ENCODE data around the gene CFAP46.

Gene CFAP46

DNA sequence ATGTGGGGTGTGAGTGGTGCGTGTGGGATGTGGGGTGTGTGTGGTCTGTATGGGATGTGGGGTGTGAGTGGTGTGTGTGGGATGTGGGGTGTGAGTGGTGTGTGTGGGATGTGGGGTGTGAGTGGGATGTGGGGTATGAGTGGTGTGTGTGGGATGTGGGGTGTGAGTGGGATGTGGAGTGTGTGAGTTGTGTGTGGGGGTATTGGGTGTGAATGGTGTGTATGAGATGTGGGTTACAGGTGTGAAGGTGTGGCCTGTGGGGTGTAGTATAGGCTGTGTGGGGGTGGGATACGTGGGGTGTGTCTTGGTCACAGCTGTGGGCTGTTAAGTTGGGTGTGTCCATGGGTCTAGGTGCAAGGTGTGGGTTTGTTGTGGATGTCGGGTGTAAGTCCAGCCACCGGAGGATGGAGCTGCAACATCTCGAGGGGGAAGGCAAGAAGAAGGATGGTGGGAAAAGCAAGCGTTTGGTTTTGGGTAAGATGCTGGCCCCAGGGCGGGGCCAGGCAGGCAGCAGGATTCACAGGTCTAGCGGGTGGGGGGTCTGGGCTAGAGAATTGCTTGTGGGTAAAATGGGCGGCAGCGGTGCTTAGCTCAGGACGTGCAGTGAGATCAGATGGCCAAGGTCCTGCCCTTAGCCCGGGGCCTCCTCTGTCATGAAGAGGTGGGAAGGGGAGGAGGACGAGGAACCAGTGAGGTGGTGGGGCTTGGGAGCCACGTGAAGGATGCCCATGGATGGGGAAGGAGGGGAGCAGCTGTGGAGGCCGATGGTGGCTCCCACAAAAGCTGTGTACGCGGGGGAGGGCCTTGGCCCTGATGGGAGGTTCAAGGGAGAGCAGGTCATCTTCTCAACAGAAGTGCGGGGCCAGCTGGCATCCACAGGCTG, 60.1 kb downstream of the CFAP46 start:
- no peak for DNase-seq

DNA sequence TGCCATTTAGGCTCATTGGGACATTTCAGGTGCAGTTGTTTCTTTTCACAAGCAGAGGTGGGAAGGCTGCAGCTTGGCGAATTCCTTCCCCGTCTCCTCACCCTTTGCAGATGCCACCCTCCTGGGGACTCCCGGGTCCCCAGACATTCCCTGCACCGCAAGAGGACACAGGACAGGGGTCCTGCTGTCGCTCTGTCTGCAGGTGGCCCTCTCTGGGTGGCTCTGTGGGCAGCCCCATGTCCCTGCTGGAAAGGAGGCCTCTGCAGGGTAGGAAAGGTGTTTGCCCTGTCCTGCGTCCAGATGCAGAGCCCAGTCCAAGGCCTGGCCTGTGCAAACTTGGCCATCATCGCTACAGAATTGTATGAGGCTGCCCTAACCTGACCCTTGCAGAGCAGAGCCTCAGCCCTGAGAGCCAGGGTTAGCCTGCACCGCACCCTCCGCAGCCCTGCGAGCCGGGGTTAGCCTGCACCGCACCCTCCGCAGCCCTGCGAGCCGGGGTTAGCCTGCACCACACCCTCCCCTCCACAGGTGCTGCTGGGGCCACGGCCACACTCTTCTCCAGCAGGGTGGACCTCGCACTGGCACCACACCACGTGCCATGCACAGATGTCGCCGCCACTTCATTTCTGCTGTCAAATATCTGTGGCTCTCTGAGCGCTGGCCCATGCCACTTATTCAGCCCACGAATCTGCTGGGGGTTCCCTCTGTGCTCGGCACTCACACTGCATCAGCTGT, 61.0 kb downstream of the CFAP46 start:
- DNase-seq: no peak

DNA sequence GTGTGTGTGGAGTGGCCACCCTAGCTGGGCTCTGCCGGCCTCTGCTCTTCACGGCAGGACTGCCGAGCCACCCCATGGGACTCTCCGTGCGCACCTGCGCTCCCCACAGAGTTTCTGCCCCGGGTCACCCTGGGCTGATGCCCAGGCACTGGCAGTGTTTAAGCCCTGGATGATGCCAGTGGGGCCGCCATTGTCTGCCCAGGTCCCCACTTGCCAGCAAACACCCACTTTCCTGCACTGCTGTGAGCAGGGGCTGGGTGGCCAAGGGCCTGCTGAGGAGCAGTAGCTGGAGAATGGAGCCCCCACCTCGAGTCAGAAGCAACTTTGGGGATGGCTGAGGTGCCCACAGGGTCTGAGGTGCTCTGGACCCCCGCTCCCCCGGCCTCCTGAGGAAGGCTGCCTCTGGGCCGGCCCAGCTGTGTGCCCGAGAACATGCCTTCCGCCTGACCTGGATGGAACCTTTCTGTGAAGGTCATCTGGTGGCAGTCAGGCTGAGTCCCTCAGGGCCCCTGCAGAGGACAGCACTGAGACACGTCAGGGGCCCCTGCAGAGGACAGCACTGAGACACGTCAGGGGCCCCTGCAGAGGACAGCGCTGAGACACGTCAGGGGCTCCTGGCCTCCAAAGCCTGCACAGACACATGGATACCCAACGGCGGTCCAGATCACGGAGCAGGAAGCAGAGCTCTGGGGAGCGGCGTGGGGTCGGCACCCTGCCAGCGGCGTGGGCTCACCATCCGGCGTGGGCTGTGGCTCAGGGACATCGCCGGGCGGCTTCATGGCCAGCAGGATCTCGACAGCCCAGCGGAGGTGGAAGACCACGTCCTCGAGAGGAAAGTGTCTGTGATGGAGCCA, 62.0 kb downstream of the CFAP46 start:
- no peak for DNase-seq

DNA sequence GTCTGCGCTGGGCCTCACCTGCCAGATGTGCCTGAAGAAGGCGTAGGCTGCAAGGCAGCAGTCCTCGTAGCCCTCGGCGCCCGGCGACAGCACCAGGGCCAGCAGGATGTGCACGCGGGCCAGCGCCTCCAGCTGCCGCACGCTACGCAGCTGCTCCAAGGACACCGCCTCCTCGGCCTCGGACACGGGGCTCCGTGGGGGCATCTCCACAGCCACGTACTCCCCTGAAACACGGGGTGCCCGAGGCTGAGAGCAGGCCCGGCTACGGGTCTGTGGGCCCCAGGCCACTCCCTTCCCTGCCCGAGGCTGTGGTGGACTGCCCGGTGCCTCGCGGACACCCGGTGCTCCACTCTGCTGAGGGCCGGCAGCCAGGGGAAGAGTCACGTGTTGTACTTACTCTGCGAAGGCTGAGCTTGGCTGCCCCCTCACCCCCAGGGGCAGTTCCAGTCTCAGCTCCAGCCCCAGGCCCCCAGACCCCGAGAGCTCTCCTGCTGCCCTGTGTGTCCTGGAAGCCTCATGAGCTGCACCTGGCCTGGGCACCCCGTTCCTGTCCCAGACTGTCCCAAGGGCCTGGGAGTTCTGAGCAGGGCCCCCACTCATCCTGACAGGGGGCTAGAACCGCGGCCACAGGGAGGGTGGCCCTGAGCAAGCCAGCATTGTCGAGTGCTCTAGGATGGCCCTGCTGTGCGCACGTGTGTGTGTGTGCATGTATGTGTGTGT, 62.8 kb downstream of the CFAP46 start:
- DNase-seq: peak in 2 of 51 donors; percentile 8 to 24

DNA sequence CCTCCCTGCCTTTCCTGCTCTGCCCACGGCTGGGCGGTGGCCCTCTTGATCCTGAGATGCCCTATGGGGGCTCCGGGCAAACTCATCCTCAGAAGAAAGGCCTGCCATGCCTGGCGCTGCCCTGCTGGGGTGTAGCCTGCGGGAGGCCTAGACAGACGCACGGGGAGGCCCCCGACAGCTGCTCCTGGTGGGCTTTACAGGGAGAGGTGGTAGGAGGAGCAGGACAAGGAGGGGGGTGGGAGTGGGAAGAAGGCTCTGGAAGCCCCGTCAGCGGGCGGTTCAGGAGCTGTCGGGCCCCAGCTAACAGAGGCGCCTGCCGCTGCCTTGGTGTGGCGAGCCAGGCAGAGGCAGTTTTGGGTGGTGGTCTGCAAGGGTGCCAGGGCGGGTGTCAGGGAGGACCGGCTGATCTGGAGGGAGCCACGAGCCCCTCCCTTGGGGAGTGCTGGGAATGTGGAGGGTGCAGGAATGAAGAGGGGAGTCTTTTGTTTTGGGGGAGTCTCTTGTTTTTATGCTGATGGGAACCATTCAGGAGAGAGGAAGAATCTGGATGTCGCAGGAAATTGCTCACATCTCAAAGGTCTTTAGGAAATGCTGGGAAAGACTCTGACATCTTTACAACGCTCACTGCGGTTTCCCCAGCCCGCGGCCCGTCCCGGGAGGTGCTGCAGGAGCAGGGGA, 63.5 kb downstream of the CFAP46 start:
- no peak for DNase-seq

DNA sequence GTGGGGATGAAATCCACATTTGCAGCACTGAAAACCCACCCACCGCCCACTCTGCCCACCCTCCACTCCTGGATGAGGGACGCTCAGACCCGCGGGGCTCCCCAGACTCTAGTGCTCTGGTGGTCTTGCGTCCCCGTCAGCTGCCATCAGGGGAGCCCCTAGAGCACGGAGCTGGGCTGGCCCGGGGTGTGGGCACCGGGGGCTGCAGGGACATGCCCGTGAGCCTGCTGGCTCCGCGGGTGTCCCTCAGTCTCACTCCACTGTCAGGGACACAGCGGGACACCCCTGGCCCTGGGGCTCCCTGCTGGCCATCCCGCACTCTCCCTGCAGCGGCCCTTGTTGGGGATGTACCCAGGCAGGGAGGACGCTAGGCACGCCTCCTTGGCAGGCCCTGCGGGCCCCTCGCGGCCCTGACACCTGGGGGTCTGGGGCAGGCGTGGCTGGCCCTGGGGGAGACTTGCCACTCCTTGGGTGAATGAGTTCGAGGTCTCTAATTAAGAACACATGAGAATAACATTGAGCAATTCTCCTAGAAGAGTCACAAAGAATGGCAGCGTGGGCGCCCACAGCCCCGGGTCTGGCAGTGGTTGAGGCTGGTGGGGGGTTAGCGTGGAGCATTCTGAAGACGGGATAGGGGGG, 64.2 kb downstream of the CFAP46 start:
- no peak for DNase-seq

DNA sequence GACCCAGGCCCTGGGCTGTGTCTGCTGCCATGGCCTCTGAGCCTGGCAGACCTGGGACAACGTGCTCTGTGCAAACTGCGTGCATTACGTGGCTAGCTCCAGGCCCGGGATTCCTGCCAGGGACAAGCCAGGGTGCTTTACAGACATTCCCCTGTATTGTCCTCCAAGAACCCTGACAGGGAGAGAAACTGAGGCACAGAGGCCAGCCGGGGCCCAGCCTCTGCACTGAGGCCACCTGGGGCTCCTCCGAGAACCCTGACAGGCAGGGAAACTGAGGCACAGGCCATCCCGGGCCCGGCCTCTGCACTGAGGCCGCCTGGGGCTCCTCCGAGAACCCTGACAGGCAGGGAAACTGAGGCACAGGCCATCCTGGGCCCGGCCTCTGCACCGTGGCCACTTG, 64.9 kb downstream of the CFAP46 start:
- no peak for DNase-seq

DNA sequence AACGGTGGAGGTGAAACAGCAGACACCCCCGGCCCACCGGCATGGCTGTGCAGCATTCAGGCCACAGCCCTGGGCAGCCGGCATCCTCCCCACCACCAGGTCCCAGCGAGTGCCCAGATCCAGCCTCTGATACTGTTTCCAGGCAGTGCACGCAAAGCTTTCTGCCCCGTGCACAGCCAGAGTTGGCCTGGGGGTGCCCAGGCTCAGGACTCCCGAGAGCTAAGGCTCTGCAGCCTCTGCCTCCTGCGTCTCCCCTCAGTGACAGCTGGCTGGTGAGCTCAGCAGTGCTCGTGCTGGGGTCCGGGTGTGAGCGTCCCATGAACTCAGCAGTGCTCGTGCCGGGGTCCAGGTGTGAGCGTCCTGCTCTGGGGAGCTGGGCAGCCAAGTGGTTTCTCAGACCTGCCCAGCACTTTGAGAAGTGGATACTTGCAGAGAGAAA, 65.4 kb downstream of the CFAP46 start:
- no peak for DNase-seq

DNA sequence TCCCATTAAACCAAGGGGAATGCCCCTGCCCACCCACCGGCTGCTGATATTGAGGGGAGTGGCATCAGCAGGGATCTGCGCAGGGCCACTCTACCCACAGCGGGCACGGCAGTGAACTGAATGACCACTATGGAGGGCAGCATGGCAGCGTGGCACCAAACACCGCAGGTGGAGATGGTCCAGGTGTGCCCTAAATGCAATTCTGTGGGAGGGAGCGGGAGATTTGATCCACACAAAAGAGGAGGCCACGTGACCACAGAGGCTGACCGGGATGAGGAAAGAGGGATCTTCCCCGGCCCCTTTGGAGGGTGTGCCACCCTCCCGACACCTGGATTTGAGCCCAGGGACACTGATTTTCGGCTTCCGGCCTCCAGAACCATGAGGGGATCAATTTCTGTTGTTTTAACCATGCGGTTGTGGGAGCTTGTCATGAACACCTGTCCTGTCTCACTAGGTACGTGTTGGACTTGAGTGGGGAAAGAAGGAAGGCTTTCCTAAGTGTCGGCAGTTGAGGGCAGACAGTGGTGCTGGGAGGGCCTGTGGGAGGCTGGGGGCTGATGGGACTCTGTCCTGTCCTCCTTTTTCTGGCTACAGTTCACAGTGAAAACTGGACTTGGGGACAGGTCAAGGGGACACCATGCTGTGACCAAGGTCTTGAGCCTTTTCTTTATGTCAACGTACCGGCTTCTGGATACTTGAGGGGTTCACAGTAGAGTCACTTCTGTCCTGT, 66.1 kb downstream of the CFAP46 start:
- DNase-seq: no peak

DNA sequence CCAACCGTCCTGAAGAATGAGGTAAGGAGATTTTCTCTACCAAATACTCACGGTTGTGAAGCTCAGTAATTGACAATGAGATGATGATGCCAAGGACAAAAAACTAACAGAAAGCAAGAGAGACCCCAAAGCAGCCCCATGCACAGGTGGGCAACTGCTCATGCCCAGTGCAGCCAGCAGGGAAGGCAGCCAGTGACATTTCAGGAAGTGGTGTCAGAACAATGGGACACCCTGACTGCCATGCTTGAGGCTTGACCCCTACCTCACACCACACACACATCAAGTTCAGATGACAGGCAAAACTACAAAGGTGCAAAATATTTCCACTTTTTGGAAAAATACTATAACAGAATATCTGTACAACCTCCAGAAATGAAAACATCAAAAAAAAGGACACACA, 66.9 kb downstream of the CFAP46 start:
- DNase-seq: no peak

DNA sequence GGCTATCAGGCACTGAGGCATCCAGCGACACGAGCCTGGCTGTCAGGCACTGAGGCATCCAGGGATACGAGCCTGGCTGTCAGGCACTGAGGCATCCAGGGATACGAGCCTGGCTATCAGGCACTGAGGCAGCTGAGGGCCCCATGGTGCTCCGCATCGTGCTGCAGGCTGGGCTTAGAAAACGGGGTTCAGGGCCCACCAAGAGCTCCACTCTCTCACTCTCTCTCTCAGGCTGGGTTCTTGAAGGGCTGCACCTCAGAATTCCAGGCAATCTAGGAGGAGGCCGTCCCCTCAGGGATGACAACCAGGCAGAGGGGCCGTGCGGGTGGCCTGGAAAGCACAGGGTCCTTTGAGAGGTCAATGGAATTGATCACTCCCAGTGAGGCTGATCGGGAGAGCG, 69.0 kb downstream of the CFAP46 start:
- no peak for DNase-seq

DNA sequence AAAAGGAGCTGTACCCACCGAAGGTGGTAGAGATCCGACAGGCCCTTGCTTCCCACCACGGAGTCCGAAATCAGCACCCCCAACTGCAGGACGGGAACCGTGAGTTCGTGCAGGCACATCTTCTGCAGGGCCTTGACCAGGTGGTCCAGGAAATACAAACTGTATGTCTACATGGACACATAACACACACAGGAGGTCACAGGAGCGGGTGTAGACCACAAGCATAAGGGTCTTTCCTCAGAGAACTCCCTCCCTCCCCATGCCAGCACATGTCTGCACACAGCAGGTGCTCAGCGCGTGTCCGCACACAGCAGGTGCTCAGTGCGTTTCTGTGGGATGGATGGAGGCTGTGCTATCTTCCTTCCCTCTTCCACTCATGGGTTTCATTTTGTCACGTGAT, 69.7 kb downstream of the CFAP46 start:
- DNase-seq: no peak

DNA sequence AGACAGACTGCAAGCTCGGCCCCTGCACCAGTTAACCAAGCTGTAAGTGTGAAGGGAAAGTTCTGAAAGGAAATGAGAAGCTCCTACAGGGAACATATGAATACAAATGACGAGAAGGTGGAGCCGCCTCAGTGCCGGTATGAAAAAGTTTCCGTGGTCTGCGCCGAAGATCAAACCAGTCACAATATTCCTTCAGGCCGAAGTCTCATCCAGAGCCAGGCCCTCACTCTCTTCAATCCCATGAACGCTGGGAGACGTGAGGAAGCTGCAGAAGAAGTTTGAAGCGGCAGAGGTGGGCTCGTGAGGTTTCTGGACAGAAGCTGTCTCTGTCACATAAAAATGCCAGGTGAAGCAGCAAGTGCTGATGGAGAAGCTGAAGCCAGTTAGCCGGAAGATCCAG, 71.9 kb downstream of the CFAP46 start:
- no peak for DNase-seq

DNA sequence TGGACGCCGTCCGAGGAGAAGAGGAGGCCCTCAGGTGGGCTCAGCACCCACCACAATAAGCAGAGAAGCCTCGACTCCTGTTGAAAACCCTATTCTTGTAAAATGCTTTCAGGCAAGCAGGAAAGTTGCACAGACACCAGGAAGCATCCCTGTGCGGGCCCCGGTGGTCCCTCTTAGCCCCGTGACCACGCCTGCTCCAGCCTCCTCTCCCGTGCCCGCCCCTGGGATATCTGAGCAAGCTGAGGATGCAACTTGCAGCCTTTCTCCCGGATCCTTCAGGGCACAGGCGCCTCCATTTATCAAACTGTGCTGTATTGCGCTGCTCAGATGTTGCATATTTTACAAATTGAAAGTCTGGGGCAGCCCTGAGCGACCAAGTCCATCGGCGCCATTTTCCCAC, 72.7 kb downstream of the CFAP46 start:
- DNase-seq: no peak

DNA sequence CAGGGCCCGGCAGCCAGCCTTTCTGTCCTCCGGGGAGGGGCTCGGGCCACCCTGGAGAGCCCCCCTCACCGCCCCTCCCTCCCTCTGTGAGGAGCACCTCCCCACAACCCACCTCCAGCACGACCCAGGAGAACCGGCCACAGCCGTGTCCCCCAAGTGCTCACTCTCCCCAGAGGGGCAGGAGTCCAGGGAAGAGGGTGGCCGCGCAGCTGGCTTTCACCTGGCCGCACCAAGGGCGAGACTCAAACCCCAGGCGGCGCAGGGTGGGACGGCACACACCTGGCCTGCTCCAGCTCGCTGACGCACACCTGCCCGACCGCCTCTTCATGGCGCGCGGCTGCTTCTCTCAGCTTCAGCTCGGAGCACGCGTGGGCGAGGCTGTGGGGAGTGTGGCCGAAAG, 73.4 kb downstream of the CFAP46 start:
- DNase-seq: no peak

DNA sequence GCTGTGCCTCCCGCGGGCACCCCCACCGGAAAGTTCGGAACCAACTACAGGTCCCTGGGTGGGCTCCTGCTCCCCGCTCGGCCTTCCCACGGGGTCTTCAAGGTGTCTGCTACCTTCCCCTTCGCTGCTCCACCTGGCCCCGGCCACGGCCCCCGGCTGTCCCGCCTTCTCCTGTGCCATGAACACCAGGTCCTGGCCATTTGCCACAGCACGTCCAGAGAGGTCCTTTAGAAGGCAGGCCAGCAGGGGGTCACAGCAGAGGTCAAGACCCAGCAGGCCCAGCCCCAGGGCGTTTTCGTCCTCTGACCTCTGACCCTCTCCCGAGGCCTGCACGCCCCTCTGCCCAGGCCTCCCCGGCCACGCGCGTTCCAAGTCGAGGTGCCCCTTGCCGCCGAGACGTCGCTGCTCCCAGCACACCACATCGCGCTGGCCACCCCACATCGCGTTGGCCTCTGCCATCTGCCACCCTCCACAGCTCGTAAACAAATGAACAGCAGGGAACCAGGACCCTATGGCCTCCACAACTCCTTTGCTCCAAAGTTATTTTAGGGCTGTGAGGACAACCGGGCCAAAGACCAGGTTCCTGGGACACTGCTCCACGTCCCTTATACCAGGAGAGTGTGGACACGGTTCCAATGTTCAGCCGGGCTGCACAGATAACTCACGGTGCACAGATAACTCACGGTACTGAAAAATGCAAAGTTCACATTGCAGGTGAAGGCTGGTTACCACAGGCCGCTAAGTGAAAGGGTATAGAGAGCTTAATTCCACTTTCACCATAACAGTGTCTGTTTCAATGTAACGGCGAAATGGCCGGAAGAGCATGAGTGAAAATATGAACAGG, 74.3 kb downstream of the CFAP46 start:
- DNase-seq: no peak

DNA sequence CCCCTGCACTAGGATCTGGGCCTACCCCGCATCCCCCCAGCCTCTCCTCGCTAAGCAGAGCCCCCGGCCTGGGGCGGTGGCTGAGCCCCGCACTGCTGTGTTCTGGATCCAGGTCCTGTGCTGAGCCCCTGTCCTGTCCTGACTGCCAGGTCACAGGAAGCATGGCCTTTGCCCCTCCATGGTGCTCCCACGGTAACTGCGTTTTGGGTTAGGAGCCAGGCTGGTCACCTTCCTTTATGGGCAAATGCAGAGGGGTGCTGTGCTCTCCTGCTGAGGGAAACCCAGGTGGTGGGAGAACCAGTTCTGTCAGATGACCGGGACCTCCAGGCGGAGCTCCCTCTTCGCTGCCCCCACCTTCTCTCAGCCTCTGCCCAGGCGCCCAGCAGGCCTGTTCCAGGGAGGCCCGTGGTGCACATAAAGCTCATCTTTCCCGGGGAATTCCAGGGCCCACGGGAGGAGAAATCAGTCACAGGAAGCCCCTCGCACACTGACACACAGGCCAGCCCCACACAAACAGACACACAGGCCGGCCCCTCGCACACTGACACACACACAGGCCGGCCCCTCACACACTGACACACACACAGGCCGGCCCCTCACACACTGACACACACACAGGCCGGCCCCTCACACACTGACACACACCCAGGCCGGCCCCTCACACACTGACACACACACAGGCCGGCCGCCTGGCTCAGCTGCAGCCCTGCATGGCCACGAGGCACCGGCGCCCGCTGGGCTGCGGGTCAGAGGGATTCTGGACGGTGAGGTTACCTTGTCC, 75.6 kb downstream of the CFAP46 start:
- no peak for DNase-seq

Data from hypothalamus (tissue), 51 donors.